AG04450 (cell line): ENCODE results near the gene BEND3. TPM values are rescaled to one million over a fixed set of nuclear protein-coding genes. Genes with fewer than 3 reads are reported as not detected.

Source experiments
- CTCF ChIA-PET: fragments of 300-600, 350-600 bp; formaldehyde crosslinking; extraction: SDS; loops from one replicate; lab custom pipeline; 2022; ENCODE audit warnings: antibody characterized with exemption, inconsistent platforms; lab: Charles Lee
- POLR2A ChIA-PET: fragments of 350-600 bp; formaldehyde crosslinking; extraction: SDS; loops from one replicate; lab custom pipeline; 2021; ENCODE audit warnings: antibody characterized with exemption, inconsistent platforms; lab: Yijun Ruan, JAX
- DNase-seq: peaks from one replicate; pipeline ENCODE4 v3.0.0-alpha.2; 2011; ENCODE audit warnings: low read depth, low spot score
- H3K27ac ChIP-seq: one replicate; pipeline ENCODE4 v1.5.1; 2012; ENCODE audit warnings: low read depth, low read length, control low read depth
- H3K27me3 ChIP-seq: one replicate; pipeline ENCODE4 v1.6.0; 2012; ENCODE audit warnings: low read length; ENCODE audit not compliant: control insufficient read depth, insufficient read depth
- H3K4me3 ChIP-seq: 2 replicates; pipeline ENCODE4 v1.5.1; 2011; ENCODE audit warnings: mild to moderate bottlenecking, low read depth, low read length, control low read depth
- H3K9me3 ChIP-seq: 2 replicates; pipeline ENCODE4 v1.5.1; 2012; ENCODE audit warnings: low read length; ENCODE audit not compliant: control insufficient read depth, insufficient read depth
- CTCF ChIP-seq: IDR thresholded peaks from 2 replicates; pipeline ENCODE4 v1.5.1; 2011; ENCODE audit warnings: low read depth, low read length, control low read depth, inconsistent platforms
- polyA plus RNA-seq: library from polyadenylated mRNA; depleted of rRNA; stranded (reverse); fragments of >200 nt; gene quantifications from 2 replicates; pipeline ENCODE4 v1.2.3, GENCODE V29; 2011

Gene BEND3
- polyA plus RNA-seq, 1 experiment = 0.81 TPM

- CTCF ChIA-PET = interaction anchor here (0.6 kb wide), 2 partner anchors 10 to 12 kb away, joined by 3 to 4 read pairs; no protein-coding TSS in a partner anchor
- POLR2A ChIA-PET = no interaction called here
- peaks cover 3% of the 10 kb centered on the region for H3K27me3 ChIP-seq
These were observed 10.5 kb upstream of the BEND3 start for GRCh38 chr6:107125771-107126170.

GRCh38 chr6:107124934-107125348 lies 9.6 kb upstream of the BEND3 start:
- Histone ChIP-seq H3K4me3 (no peak overlapping the region), H3K9me3 (no peaks in the 10 kb centered on the region; the same call in 1 of the 2 replicates), H3K27ac (no peak overlapping the region), H3K27me3 (peaks cover 3% of the 10 kb centered on the region)
- ChIA-PET POLR2A (no interaction called here), CTCF (interaction anchor here (0.9 to 1.1 kb wide), 3 partner anchors 9 to 97 kb away, joined by 3 to 4 read pairs (median 3); partner anchors contain the start of genes BEND3 and MTRES1)
- DNase-seq = no peak
- TF ChIP-seq CTCF = no peak

More at GRCh38 chr6:107125771-107126170, 10.5 kb upstream of the BEND3 start:
- no peaks in the 10 kb centered on the region; the same call in 1 of the 2 replicates for H3K9me3 ChIP-seq
- H3K4me3 ChIP-seq = no peak overlapping the region
- no peak for DNase-seq
- no peak for TF ChIP-seq CTCF
- no peak overlapping the region for H3K27ac ChIP-seq

DNA sequence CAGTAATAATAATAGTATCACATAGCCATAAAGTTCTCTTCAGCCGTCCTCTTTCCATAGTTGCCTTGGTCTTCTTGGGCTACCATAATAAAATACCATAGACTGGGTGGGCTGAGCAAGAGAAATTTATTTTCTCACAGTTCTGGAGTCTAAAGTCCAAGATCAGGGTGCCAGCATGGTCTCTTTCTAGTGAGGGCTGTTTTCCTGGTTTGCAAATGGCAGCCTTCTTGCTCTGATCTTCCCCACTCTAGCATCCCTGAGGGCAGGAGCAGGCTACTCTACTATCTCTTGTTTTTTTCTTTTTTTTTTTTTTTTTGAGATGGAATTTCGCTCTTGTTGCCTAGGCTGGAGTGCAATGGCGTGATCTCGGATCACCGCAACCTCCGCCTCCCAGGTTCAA lies 8.2 kb upstream of the BEND3 start:
- CTCF ChIA-PET = no interaction called here
- no peak for TF ChIP-seq CTCF

DNA sequence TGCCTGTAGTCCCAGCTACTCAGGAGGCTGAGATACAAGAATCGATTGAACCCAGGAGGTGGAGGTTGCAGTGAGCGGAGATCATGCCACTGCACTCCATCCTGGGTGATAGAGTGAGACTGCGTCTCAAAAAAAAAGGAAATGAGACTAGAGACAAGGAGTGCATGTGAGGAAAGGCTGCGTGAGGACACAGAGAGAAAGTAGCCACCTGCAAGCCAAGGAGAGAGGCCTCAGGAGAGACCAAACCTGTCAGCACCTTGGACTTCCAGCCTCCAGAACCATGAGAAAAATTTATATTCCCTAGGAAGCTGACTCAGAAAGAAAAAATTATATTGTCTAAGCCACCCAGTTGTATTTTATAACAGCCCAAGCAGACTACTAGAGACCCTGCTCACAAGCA lies 7.4 kb upstream of the BEND3 start:
- ChIA-PET POLR2A (no interaction called here), CTCF (no interaction called here)
- H3K9me3 ChIP-seq = no peaks in the 10 kb centered on the region; the same call in 1 of the 2 replicates

More for the DNA sequence above, 8.2 kb upstream of the BEND3 start:
- POLR2A ChIA-PET = no interaction called here
- Histone ChIP-seq H3K27ac (no peak overlapping the region), H3K27me3 (peaks cover 6% of the 10 kb centered on the region), H3K4me3 (no peak overlapping the region), H3K9me3 (no peaks in the 10 kb centered on the region; the same call in 1 of the 2 replicates)
- no peak for DNase-seq

More for the DNA sequence above, 7.4 kb upstream of the BEND3 start:
- Histone ChIP-seq H3K4me3 (no peak overlapping the region), H3K27me3 (peaks cover 6% of the 10 kb centered on the region), H3K27ac (no peak overlapping the region)
- no peak for DNase-seq
- TF ChIP-seq CTCF = no peak
